ENCODE data around the gene URI1.

URI1 gene

GRCh38 chr19:29927944-29928625 is 14.0 kb upstream of the URI1 start:
- DNase-seq (ENCODE audit: low read depth) = peak; percentile 65
- no peak overlapping the region; the same call in 1 of the 2 replicates for H3K4me3 ChIP-seq (ENCODE audit: low read depth, low read length)
- TF ChIP-seq, protein P1, sequence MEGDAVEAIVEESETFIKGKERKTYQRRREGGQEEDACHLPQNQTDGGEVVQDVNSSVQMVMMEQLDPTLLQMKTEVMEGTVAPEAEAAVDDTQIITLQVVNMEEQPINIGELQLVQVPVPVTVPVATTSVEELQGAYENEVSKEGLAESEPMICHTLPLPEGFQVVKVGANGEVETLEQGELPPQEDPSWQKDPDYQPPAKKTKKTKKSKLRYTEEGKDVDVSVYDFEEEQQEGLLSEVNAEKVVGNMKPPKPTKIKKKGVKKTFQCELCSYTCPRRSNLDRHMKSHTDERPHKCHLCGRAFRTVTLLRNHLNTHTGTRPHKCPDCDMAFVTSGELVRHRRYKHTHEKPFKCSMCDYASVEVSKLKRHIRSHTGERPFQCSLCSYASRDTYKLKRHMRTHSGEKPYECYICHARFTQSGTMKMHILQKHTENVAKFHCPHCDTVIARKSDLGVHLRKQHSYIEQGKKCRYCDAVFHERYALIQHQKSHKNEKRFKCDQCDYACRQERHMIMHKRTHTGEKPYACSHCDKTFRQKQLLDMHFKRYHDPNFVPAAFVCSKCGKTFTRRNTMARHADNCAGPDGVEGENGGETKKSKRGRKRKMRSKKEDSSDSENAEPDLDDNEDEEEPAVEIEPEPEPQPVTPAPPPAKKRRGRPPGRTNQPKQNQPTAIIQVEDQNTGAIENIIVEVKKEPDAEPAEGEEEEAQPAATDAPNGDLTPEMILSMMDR (IDR thresholded peaks at IDR 0.05; ENCODE audit: low read depth, low read length, missing control alignments) = no peak

- TF ChIP-seq, protein P1 (IDR thresholded peaks at IDR 0.05; ENCODE audit: low read depth, low read length, missing control alignments) = no peak
- peak; percentile 52 for DNase-seq (ENCODE audit: low read depth)
- H3K4me3 ChIP-seq (ENCODE audit: low read depth, low read length) = no peak overlapping the region
Measured at GRCh38 chr19:29928831-29929230, 13.2 kb upstream of the URI1 start.

DNA sequence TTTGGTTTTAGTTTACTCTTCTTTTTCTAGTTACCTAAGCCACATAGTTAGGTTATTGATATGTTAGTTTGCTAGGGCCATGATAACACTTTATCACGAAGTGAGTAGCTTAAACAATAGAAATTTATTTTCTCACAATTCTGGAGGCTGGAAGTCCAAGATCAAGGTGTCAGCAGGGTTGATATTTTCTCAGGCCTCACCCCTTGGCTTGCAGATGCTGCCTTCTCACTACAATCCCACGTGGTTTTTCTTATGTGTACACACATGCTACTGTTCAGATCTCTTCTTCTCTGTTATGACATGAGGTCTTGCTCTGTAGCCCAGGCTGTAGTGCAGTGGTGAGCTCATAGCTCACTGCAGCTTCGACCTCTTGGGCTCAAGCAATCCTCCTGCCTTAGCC is 7.8 kb upstream of the URI1 start:
- TF ChIP-seq, protein P1 (IDR thresholded peaks at IDR 0.05; ENCODE audit: low read depth, low read length, missing control alignments) = no peak
- DNase-seq (ENCODE audit: low read depth) = no peak
- no peak overlapping the region for H3K4me3 ChIP-seq (ENCODE audit: low read depth, low read length)

DNA sequence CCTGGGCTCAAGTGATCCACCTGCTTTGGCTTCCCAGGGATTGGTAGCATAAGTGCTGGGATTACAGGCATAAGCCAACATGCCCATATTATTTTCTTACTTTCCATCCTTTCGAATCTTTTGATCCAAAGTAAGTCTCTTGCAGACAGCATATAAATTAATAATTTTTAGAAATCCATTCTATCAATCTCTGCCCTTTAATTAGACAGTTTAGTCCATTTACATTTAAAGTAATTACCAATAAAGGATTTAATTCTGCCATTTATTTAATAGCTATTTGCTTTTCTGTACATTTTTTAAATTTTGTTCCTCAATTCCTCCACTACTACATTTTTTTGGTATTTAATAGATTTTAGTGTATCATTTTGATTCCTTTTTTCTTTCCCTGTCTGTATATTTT is 7.3 kb upstream of the URI1 start:
- DNase-seq (ENCODE audit: low read depth) = no peak
- TF ChIP-seq, protein P1 (IDR thresholded peaks at IDR 0.05; ENCODE audit: low read depth, low read length, missing control alignments) = no peak
- no peak overlapping the region for H3K4me3 ChIP-seq (ENCODE audit: low read depth, low read length)

DNA sequence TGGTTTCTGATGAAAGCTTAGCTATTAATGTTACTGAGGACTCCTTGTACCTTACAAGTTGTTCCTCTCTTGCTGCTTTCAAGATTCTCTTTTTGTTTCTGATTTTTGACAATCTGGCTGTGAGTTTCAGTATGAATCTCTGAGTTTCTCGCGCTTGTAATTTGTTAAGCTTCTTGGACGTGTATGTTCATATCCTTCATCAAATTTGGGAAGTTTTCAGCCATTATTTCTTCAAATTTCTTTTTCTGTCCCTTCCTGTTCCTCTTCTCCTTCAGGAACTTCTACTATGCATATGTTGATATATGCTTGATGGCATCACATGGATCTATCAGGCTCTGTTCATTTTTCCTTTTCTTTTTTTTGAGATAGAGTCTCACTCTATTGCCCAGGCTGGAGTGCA is 5.6 kb upstream of the URI1 start:
- TF ChIP-seq, protein P1 (IDR thresholded peaks at IDR 0.05; ENCODE audit: low read depth, low read length, missing control alignments) = no peak
- DNase-seq (ENCODE audit: low read depth) = no peak
- H3K4me3 ChIP-seq (ENCODE audit: low read depth, low read length) = no peak overlapping the region

- no peak for DNase-seq (ENCODE audit: low read depth)
- no peak overlapping the region for H3K4me3 ChIP-seq (ENCODE audit: low read depth, low read length)
- TF ChIP-seq, protein P1 (IDR thresholded peaks at IDR 0.05; ENCODE audit: low read depth, low read length, missing control alignments) = no peak
Measured at GRCh38 chr19:29939628-29940027, 2.4 kb upstream of the URI1 start.

DNA sequence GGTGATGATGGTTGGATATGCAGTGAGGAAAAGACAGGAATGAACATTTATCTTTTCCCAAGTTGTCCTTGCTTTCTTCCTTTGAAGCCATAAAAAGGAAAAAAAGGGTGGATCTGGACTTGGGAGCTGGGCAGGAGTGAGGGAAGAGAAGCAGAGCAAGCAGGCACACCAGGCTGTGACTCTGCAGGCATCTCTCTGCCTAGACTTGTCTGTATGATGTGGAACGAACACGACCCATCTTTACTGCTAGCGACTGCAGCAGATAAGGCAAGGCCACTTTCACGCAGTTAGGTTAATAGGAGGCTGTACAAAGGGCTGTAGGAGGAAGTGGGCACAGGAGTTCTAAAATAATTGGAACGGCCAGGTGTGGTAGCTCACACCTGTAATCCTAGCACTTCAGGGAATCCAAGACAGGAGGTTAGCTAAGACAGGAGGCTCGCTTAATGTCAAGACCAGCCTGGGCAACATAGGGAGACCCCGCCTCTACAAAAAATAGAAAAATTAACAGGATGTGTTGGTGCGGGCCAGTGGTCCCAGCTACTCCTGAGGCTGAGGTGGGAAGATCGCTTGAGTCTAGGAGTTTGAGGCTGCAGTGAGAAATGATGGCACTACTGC is 961 bp upstream of the URI1 start:
- H3K4me3 ChIP-seq (ENCODE audit: low read depth, low read length) = no peak overlapping the region
- DNase-seq (ENCODE audit: low read depth) = no peak
- TF ChIP-seq, protein P1 (IDR thresholded peaks at IDR 0.05; ENCODE audit: low read depth, low read length, missing control alignments) = no peak
